Activated T-cell treated with anti-CD3 and anti-CD28 coated beads, Interleukin-2, amount 50 U/mL, for 72 hours (primary cell): ENCODE results near the gene ANXA11. TPM values are rescaled to one million over a fixed set of nuclear protein-coding genes. Genes with fewer than 3 reads are reported as not detected.
"Not testable (repeated sequence)": the region's sequence is repeated elsewhere in the genome, so short reads cannot be mapped to it uniquely, and the experiment has no call there.

ENCODE experiments used
- ATAC-seq, 2 donors: fragments of 150-1000 bp; cut with Tn5 transposase; replicated peaks in 1 of 2; 2 replicates each; pipeline ENCODE4 v1.10.0; 2021; ENCODE audit warnings: moderate library complexity in 2 of 2, mild to moderate bottlenecking in 1 of 2
- DNase-seq, 2 donors: peaks; one replicate each; pipeline ENCODE4 v3.0.0; 2021 to 2022; ENCODE audit warnings: mixed read lengths in 1 of 2
- H3K27ac Mint-ChIP-seq: one replicate; pipeline ENCODE4 v1.8.0; 2022; ENCODE audit warnings: mild to moderate bottlenecking, moderate library complexity, mixed read lengths
- H3K27me3 Mint-ChIP-seq: one replicate; pipeline ENCODE4 v1.8.0; 2022; ENCODE audit warnings: low read depth, mixed read lengths
- H3K36me3 Mint-ChIP-seq, 2 donors: one replicate each; pipeline ENCODE4 v1.8.0; 2022; ENCODE audit warnings: mixed read lengths in 2 of 2, mild to moderate bottlenecking in 1 of 2; ENCODE audit not compliant: insufficient read depth in 2 of 2
- H3K4me1 Mint-ChIP-seq: one replicate; pipeline ENCODE4 v1.8.0; 2022; ENCODE audit warnings: low read depth, mixed read lengths
- H3K4me3 Mint-ChIP-seq, 2 donors: one replicate each; pipeline ENCODE4 v1.8.0; 2022; ENCODE audit warnings: mild to moderate bottlenecking in 2 of 2, mixed read lengths in 2 of 2, moderate library complexity in 2 of 2
- H3K9me3 Mint-ChIP-seq, 2 donors: one replicate each; pipeline ENCODE4 v1.8.0; 2022; ENCODE audit warnings: mixed read lengths in 2 of 2
- total RNA-seq, 2 donors: library from RNA; stranded (reverse); gene quantifications; one replicate each; pipeline ENCODE4 v1.2.3, GENCODE V29; 2022

ANXA11 gene
- total RNA-seq, 2 donors from 2014 or later = 207 to 229 TPM

DNA sequence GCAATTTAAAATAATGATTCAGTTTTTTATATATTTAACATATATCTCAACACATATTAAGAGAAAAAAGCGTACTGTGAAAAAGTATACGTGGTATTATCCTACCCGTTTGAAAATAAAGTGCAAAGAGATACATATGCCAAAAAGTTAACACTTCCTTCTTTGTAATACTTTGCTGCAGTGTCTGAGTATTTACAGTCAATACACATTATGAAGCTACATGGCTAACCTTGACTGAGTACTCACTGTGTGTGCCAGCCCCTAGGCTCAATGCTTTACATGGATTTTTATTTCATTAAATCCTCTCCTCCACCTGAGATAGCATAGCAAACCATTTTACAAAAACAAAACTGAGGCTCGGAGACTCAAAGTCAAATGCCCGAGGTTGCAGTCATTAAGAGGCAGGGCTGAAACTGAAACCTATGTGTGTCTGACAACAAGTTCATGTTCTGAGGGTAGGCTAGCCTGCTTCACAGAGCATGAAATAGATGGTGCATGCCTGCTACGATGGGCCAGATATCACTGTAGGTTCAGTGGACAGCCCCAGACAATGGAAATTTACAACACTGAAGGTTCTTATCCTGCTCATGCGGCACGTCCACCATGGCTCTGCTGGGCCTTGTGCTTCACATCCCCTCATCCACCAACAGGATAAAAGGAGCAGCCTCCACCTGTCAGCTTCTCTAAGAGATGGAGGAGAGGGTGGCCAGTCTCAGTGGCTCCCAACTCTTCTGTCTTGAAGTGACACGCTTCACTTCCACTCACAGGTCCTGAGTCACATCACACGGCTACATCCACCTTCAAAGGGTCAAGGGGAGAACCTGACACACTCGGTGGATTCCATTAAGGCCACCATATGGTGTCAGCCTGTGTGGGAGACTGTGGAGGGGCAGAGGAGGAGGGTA lies 29.2 kb upstream of the ANXA11 start:
- not testable (repeated sequence) for H3K4me1 Mint-ChIP-seq, DNase-seq, H3K9me3 Mint-ChIP-seq, H3K27ac Mint-ChIP-seq, H3K27me3 Mint-ChIP-seq, H3K36me3 Mint-ChIP-seq
- peak in 1 of 2 donors; percentile 79 for ATAC-seq
- peak overlapping the region in 1 of 2 donors; percentile 47 for H3K4me3 Mint-ChIP-seq

DNA sequence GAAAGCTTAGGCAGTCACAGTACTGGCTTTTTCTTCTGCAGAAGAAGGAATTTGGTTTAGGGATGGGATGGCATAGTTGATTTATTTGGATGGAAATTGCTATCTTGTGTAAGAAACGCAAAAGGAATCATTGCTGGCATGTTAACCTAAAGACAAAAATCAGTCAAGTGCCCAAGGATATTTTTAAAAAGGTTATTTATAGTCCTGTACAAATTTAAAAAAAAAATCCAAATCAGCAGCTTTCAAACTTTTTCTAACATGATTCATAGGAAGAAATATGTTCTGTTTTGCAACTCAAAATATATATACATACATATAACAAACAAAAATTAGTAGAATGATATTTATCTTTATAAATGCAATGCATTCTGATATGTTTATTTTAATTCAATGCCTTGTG lies 28.5 kb upstream of the ANXA11 start:
- H3K27ac Mint-ChIP-seq, H3K4me1 Mint-ChIP-seq, H3K9me3 Mint-ChIP-seq, DNase-seq, H3K27me3 Mint-ChIP-seq, H3K36me3 Mint-ChIP-seq, ATAC-seq, H3K4me3 Mint-ChIP-seq: not testable (repeated sequence)

DNA sequence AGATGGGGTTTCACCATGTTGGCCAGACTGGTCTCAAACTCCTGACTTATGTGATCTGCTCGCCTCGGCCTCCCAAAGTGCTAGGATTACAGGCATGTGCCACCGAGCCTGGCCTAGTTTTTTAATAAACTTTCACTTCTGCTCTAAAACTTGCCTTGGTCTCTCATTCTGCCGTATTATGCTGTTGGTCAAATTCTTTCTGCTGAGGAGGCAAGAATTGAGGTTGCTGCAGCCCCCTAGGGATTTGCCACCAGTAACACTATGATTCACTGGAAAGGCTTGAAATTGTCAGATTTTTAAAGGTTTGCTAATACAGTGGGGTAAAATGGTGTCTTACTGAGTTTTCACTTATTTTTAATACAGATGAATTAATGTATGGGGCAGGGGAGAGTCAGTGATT lies 21.4 kb upstream of the ANXA11 start:
- H3K4me3 Mint-ChIP-seq, DNase-seq, H3K9me3 Mint-ChIP-seq, ATAC-seq, H3K4me1 Mint-ChIP-seq, H3K36me3 Mint-ChIP-seq, H3K27ac Mint-ChIP-seq: not testable (repeated sequence)
- peaks cover 15% of the 10 kb centered on the region for H3K27me3 Mint-ChIP-seq

DNA sequence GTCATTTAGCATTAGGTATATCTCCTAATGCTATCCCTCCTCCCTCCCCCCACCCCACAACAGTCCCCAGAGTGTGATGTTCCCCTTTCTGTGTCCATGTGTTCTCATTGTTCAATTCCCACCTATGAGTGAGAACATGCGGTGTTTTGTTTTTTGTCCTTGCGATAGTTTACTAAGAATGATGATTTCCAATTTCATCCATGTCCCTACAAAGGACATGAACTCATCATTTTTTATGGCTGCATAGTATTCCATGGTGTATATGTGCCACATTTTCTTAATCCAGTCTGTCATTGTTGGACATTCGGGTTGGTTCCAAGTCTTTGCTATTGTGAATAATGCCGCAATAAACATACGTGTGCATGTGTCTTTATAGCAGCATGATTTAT lies 17.7 kb upstream of the ANXA11 start:
- not testable (repeated sequence) for H3K36me3 Mint-ChIP-seq, H3K9me3 Mint-ChIP-seq, H3K4me3 Mint-ChIP-seq, H3K4me1 Mint-ChIP-seq, ATAC-seq, DNase-seq, H3K27ac Mint-ChIP-seq
- peaks cover 15% of the 10 kb centered on the region for H3K27me3 Mint-ChIP-seq

DNA sequence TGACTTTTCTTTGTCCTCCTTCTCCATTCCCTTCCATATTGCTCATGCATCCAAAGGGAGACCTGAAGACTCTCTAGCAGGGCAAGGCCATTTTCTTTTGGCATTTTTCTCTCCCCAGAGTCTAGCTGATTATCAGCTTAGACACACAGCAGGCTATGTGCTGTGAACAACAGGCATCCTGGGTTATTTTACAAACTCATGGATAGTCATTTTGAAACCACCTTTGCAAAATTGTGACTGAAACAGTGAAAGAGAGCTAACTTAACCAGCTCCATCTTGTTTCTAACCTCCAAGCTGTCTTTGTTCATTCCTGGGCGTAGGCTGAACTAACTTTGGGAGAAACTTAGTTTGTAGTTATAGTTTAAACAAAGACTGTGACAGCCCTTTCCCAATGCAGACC lies 13.5 kb upstream of the ANXA11 start:
- H3K27me3 Mint-ChIP-seq, H3K36me3 Mint-ChIP-seq, H3K4me3 Mint-ChIP-seq, H3K27ac Mint-ChIP-seq, H3K9me3 Mint-ChIP-seq, H3K4me1 Mint-ChIP-seq, DNase-seq: not testable (repeated sequence)
- ATAC-seq = peak; percentile 88 to 93

DNA sequence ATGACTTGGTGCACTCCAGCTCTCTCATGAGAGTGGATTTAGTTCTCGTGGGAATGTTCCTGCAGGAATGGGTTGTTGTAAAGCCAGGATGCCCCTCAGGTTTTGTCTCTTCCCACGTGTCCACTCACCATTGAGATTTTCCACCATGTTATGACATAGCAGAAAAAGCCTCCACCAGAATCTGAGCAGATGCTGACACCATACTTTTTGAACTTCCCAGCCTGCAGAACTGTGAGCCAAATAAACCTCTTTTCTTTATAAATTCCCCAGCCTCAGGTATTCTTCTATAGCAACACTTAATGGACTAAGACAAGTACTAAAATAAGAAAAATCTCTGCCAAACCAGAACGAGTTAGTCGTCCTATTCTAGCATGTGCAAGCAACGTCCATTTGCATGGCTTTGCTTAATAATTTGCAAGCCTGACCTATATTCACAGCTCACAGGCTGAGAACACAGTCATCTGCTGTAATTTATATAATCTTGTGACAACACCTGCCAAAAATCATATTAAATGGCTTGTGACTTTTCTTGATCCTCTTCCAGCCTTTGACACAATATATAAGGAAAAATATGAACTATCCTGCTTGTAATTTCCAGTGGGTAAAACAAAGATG lies 9.1 kb upstream of the ANXA11 start:
- H3K4me1 Mint-ChIP-seq = peaks cover 15% of the 10 kb centered on the region
- not testable (repeated sequence) for H3K36me3 Mint-ChIP-seq, DNase-seq, H3K4me3 Mint-ChIP-seq, H3K27ac Mint-ChIP-seq, H3K9me3 Mint-ChIP-seq, ATAC-seq, H3K27me3 Mint-ChIP-seq

DNA sequence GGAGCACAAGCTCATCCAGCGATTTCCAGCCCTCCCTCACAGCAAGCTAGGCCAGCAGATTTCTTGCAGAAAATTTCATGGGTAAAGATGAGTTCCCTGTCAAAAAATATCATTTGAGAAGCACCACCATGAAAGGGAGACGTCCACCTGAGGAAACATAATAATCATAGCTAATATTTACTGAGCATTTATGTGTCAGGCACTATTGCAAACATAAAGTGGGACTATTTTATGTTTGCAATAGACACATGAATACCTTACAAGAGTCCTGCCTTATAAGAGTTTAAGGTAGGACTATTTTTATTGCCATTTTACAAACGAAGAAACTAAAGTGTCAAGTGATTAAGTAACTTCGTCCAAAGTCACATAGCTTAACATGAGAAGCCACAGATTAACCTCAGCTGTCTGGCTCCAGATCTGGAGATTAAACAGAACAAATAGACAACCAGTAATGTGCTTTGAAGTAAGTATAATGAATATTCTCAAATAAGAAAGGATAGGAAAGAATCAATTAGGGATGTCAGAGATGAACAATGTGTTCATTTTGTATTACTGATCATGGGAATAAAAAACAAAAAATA lies 7.3 kb upstream of the ANXA11 start:
- not testable (repeated sequence) for H3K36me3 Mint-ChIP-seq, DNase-seq, H3K4me3 Mint-ChIP-seq, H3K27me3 Mint-ChIP-seq, H3K9me3 Mint-ChIP-seq, ATAC-seq
- H3K27ac Mint-ChIP-seq = peak overlapping the region; percentile 46
- peaks cover 12% of the 10 kb centered on the region for H3K4me1 Mint-ChIP-seq

DNA sequence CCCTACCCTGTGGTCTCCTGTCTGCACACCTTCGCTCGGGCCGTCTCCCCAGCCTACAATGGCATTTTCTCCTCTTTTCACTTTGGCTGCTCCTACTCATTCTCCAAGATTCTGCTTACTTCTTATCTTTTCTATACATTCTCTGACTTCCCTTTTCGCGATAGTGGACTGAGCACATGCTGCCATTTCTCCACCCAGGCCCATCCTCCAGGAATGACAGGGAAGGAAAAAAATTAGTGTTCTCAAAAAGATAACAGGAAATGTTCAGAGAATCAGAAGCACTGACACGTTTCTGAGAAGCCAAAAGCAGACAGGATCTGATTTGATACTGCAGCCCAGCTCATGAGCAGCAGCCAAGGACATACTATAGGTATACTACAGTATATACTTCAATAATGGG lies 6.4 kb upstream of the ANXA11 start:
- H3K9me3 Mint-ChIP-seq = no peaks in the 10 kb centered on the region
- H3K4me1 Mint-ChIP-seq = peaks cover 13% of the 10 kb centered on the region
- peak overlapping the region; percentile 75 for H3K27ac Mint-ChIP-seq
- H3K4me3 Mint-ChIP-seq = peak overlapping the region in 1 of 2 donors; percentile 13
- ATAC-seq = no peak
- no peak for DNase-seq
- H3K36me3 Mint-ChIP-seq = no peaks in the 10 kb centered on the region
- no peaks in the 10 kb centered on the region for H3K27me3 Mint-ChIP-seq

DNA sequence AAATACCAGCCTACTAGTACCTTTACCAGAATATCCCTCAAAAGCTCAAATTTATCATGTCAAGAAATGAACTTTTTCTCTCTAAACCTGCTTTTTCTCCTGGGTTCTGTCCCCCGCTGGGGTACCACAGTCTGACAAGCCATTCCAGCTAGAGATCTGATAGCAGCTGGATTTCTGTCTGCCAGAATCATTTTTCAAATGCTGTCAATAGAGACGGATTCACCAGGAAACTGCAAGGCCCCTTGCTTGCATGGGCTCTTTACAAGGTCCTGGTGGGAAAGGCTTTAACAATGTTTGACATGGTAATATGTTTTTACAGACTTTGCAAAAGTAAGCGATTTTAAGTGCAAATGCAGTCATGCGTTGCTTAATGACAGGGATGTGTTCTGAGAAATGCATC lies 4.9 kb upstream of the ANXA11 start:
- Mint-ChIP-seq H3K27me3 (no peaks in the 10 kb centered on the region), H3K4me3 (no peak overlapping the region), H3K9me3 (no peaks in the 10 kb centered on the region), H3K4me1 (peaks cover 26% of the 10 kb centered on the region), H3K36me3 (no peaks in the 10 kb centered on the region), H3K27ac (no peak overlapping the region)
- ATAC-seq = no peak
- no peak for DNase-seq

DNA sequence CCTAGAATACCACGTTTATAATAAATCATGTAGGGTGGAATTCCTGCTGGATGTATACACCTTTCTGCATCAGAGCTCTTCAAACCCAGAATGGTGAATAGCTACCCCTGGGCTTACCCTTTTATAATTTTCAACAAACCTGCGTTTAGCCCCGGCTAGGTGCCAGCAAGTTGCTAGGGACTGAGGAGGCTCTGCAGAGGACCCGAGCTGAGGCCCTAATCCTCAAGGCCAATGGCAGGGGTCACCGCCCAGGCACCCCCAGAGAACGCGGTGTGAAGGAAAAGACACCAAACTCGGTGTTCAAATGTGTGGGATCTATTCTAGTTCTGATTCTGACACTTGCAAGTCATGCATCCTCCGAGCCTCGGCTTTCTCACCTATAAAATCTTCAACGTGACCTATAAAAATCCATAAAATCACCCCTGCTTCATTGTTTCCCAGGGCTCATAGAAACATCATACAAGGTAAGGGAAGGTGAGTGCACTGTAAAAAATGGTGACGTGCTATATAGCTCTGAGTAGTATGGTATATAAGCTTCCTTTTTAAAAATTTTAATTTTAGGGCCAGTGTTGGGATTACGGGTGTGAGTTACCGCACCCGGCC lies 2.5 kb upstream of the ANXA11 start:
- Mint-ChIP-seq H3K4me3 (no peak overlapping the region), H3K27ac (no peak overlapping the region), H3K27me3 (no peaks in the 10 kb centered on the region), H3K36me3 (peaks cover 0 to 1% of the 10 kb centered on the region in 2 donors), H3K9me3 (no peaks in the 10 kb centered on the region), H3K4me1 (peaks cover 41% of the 10 kb centered on the region)
- DNase-seq (no peak), ATAC-seq (no peak)

DNA sequence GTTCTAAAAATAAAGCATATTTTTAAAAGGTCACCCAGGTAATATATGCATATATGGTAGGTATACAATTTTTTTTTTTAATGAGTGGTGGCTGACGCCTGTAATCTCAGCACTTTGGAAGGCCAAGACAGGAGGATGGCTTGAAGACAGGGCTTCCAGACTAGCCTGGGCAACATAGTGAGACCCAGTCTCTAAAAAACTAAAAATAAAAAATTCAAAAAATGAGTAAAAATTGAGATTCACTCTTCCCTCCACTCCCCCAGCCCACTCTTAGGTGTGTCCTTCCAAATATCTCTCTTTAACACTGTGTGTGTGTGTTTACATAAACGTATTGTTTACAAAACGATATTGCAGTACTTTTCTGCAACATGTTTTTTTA lies 929 bp upstream of the ANXA11 start:
- DNase-seq = no peak
- Mint-ChIP-seq H3K4me1 (peaks cover 49% of the 10 kb centered on the region), H3K27me3 (no peaks in the 10 kb centered on the region), H3K36me3 (peaks cover under 1 to 3% of the 10 kb centered on the region in 2 donors), H3K27ac (peak overlapping the region; percentile 82), H3K9me3 (no peaks in the 10 kb centered on the region), H3K4me3 (peak overlapping the region; percentile 87 to 90)
- ATAC-seq = no peak

DNA sequence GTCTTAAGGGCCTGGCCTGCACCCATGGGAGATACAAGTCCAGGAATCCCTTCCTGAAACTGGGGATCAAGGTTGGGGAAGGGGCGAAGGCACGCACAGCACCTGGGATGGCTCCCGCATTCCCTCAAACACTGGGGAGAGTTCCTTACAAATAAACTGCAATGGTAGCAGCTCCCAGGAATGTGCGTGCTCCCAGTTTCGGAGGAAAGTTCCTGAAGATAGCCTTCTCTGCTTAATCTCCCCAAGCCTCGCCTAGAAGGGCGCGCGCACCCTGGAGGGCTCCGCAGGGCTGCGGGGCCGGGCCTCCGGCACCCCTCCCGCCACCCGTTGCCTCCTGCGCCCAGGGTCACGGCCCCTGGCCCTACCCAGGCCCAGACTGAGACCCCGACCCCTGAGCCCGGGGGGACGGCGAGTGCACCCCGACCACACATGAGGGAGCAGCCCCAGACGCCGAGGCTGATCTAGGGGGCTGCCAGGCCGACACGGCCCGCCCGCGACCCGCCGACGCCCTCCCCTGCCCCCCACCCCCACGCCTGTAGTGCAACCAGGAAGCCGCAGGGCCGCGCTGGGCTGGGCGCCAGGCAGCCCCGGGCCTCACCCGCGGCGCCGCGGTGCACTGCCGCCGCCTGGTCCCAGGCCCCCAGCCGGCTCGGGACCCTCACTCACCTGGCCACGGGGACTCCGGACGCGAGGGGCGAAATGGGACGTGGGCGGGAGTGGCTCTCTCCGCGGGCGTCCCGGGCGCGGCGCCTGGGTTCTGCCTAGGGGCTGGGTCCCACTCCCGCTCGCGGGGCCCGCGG lies 460 bp downstream of the ANXA11 start:
- Mint-ChIP-seq H3K4me1 (peaks cover 62% of the 10 kb centered on the region), H3K27me3 (no peaks in the 10 kb centered on the region), H3K4me3 (peak overlapping the region; percentile 85 to 87), H3K9me3 (no peaks in the 10 kb centered on the region), H3K27ac (peak overlapping the region; percentile 82), H3K36me3 (peaks cover 2 to 7% of the 10 kb centered on the region in 2 donors)
- ATAC-seq (peak; percentile 39), DNase-seq (peak; percentile 44 to 58)
